ENCODE results near the gene SLC10A3.

The SLC10A3 gene

DNA sequence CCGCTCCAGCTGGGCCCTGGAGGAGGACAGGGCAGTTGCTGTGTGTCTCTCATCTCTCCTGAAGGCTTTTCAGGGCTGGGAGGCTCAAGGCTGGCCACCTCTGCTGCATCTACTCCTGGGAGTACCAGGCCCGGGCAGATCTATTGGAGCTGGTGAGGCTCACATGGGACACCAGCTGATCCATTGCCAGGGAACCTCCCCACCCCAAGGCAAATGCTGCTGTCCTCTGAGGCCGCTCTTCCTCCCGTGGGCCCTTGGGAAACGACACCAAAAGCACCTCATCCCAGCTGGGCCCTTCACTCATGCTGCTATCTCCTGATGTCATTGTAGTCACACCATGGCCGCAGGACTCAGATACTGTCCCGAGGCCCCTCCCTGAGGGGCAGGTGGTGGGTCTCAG lies 7.6 kb downstream of the SLC10A3 start:
- DNase-seq: no peak

DNA sequence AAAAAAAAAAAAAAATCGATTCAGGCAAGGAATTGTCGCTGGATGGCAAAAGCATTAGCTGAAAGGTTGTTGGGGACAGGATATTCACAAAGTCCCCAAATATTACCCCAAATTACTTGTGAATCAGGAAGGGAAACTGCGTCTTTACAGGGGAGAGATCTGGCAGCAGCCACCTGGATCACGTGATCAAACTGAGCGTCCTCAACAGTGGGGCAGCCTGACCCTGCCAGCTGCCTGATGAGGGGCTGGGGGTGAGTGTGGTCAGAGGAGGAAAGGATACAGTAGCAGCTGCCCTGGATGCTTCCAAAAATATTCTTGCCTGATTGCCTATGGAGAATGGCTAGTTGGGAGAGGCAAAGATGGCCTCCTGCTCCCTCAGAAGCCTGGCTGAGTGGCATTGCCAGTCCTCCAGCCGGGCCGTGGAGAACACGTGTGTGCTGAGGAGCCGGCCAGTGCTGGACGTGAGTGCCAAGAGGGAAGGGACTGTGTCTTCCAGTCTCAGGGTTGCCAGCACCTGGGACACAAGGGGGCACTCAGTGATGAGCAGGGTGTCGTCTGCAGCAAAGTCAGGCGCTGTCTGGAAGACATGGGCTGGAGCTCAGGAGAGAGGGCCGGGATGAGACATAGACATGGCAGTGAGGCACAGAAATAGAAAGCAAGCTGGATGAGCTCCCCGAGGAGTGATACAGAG lies 8.4 kb downstream of the SLC10A3 start:
- no peak for DNase-seq

DNA sequence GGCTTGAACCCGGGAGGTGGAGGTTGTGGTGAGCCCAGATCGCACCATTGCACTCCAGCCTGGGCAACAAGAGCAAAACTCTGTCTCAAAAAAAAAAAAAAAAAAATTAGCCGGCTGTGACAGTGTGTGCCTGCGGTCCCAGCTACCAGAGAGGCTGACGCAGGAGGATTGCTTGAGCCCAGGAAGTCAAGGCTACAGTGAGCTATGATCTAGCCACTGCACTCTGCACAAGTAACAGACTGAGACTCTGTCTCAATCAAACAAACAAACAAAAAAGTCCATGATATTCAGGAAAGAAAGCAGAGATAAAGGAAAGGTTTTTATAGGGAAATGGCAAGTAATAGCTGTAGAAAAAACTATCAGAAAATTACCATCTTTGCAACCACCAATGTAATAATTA lies 9.2 kb downstream of the SLC10A3 start:
- DNase-seq: no peak

DNA sequence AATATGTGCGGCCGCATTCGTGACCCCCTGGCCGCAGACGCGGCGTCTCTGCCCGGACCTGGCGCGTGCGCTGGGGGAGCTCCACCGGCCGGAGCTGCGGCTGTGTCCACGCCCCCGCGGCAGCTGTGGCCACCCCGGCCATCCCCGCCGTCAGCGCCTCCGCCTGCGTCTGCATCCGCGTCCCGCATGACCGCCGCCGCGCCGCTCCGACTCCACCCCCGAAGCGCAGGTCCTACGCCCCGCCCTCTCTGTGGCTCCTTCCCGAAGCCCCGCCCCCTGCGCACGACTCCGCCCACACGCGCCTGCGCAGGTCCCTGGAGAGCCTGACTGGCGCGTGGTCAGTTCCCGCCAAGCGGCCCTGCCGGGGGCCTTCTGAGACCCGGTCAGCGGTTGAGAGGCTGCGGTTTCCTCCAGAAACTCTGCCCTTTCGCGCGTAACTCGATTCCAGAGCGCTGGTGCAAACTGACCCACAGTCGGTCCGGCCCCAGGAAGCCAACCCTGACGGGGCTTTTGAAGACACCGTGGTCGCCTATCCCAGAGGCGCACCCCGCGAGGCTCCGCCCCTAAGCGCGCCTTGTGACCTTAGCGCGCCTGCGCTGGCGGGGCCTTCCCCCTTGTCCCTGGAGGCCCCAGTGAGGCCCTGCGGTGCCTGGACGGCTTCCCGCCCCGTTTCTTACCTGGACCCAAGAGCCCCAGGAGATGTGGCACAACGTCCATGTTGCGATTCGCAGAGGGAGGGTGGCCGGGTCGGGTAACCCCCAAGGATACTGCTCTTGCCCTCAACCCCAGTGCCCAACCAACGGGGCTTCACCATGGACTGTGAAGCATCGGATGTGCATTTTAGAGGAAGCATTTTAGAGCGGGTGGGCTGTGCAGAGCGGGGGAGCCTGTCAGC lies 11.5 kb downstream of the SLC10A3 start, which contains the start of gene LAGE3:
Gene LAGE3 (minus strand): TSS at position 554 of the 895 bp plus-strand sequence. CDS start 366 bp downstream, at position 188.
- peak; percentile 95 for DNase-seq

DNA sequence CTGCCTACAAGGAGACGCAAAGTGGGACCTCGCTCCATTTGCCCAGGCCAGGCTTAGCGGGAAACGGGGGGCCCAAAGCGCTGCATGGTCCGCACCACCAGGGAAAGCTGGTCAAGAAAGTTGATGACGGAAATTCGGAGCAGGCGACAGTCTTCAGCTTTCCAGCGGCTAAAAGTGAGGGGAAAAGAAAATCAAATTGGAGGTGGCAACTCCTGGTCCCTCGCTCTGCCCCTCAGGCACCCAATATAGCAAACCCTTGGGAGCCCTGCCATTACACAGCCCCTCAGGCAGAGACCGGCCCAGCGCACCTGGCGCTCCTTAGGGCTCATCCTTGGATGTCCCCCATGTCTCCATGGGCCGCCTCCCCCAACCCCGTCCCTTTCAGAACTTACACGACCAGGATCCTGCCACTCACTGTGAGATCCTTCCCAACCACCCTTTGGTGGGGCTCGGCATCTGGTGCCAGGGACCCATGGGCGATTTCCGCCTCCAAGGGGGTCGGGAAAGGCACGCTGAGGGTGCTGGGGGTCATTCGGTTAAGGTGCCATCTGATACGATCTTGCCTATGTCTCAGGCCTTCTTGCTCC lies 12.4 kb downstream of the SLC10A3 start:
- DNase-seq: no peak

DNA sequence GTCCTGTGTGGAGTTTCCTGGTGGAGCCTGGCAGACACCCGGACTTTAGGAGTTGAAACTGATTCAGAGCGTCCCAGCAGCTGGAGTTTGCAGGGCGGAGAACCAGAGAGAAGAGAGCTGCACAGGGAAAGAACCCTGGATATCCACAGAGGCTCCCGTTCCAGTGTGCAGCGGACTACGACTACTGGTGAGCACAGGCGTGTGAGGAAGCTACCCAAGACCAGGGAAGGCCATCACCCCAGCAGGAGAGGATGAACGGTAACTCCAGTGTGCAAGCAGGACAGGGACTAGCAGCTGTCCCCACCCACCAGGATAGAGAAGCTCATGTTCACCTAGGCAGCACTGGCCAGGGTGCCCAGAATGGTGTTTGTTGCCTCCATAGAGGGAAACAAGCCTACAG lies 13.6 kb downstream of the SLC10A3 start:
- DNase-seq: no peak

DNA sequence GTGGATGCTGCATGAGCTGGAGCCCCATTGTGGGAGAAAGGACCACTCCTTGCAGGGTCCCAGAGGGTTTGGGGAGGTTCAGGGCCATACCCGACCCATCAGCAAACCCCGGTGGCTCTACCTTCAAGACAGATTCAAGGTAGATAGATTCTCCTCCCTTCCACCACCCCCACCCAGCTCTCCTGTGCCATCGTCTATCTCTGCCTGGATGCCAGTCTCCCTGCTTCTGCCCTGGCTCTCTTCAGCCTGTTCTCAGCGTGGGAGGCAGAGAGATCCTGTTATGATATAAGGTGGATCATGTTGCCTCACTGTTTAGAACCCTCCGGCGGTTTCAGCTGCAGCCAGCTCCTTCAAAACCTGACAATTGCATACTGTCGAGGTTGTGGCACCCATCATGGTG lies 16.7 kb downstream of the SLC10A3 start:
- DNase-seq: no peak

DNA sequence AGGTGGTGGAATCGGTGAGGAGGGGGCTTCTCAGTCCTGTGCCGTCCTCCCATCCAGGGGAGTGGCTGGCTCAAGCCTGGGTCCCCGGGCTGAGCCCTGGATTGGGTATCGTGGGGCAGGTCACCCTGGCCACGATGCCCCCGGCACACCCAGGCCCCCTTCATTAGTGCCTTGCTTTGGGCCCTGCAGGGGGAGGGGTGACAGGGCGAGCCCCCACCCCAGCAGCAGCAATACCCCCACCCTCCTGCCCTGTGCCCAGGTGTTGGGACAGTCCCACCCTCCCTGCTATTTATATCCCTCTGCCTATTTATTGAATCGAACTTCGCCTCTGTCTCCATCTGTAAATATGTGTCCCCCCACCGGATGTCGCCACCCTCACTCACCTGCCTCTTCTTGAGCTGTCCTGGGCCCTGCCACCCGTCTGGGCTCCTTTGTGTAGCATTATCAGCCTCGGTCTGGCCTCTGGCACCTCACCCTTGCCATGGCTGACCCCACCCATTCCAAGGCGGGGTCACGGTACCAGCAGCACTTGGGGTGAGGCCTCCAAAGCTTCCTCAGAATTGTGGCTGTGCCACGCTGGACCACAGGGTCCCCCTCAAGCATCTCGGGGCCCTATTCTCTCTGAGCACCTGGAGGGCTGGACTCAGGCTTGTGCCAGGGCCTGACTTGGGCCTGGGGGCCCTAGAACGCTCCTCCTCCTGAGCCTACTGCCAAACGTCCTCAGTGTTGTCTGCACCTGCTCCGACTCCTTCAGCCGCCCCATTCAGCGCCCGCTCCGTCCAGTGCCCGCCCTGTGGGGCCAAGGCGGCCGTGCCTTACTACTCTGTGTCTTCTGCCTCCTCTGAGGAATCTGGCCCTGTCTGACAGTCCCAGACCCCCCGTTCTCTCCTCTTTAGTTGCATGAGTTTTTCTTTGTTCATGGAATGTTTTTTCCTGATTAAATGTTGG lies 17.5 kb downstream of the SLC10A3 start:
- DNase-seq: no peak

DNA sequence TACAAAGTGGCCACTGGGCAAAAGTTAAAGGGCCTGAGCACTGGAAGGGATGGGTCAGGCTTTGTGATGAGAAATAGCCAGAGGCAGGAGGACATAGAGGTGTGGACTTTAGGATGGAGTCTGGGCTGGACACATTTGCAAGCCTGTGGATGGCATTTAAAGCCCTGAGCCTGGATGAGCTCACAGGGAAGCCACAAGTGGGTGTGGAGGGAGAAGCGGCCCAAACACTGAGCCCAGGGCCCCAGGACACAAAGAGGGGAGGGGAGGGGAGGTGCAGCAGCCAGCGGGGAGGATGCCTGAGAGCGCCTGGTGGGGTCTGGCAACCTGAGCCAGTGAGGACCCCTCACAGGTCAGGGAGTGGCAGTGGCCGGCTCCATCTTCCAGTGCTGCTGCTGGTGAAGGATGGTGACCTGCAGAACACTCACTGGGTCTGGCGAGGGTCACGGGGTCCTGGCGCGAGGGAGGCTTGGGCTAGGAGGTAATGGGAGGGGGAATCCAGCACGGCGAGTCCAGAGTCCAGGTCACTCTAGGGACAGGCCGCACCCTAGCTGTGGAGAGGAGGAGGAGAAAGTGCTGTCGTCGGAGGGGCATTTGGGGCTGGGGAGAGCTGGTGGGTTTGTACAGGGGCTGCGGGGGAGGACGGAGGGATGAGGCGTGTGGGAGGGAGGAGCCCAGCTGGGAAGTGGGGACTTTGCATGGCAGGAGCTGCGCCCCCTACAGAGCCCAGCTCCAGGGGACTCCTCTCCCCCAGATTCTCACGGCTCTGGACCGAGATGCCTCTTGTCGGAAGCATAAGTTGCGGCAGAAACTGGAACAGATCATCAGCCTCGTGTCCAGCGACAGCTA lies 18.4 kb downstream of the SLC10A3 start:
- no peak for DNase-seq

DNA sequence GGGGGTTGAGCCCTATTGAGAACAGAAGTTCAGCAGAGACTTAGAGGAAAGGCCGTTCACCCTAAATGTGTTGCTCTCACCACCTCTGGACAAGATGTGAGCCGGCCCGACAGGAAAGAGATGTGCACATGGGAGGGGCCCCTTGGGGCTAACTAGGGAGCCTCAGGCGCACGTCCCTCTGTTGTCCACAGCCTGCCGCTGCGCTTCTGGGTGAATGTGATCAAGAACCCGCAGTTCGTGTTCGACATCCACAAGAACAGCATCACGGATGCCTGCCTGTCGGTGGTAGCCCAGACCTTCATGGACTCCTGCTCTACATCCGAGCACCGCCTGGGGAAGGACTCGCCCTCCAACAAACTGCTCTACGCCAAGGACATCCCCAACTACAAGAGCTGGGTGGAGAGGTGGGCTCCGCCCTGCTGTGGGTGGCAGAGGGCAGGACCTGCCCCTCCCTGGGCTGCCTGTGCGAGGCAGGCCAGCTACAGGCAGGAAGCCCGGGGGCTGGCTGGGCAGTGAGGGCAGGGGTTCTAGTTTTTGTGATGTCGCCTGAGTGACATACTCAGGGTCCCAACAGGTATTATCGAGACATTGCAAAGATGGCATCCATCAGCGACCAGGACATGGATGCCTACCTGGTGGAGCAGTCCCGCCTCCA lies 19.4 kb downstream of the SLC10A3 start:
- DNase-seq: no peak

DNA sequence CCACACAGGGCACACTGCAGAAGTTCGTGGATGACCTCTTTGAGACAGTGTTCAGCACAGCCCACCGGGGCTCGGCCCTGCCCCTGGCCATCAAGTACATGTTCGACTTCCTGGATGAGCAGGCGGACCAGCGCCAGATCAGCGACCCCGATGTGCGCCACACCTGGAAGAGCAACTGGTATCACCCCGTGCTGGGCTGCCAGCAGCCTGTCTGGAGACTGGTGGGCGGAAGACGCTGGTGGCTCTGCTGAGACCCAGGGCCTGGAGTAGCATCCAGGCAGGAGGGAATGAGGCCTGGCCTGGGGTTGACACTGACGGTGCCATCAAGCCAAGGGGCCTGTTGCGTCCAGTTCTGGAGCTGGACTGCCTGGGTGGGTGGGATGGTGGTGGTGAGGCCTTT lies 20.0 kb downstream of the SLC10A3 start:
- no peak for DNase-seq

DNA sequence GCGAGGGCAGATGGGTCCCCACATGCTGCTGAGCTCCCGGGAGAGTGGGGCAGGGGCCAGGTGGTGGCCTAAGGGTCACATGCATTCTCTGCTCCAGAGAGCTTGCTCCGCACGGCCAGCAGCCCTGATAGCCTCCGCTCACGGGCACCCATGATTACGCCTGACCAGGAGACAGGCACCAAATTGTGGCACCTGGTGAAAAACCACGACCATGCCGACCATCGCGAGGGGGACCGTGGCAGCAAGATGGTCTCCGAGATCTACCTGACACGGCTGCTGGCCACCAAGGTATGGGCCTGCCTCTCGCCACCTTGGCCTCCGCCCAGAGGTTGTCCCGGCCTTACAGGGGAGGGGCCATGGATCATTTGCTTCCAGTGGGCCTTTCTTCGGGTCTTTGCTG lies 20.5 kb downstream of the SLC10A3 start:
- no peak for DNase-seq

DNA sequence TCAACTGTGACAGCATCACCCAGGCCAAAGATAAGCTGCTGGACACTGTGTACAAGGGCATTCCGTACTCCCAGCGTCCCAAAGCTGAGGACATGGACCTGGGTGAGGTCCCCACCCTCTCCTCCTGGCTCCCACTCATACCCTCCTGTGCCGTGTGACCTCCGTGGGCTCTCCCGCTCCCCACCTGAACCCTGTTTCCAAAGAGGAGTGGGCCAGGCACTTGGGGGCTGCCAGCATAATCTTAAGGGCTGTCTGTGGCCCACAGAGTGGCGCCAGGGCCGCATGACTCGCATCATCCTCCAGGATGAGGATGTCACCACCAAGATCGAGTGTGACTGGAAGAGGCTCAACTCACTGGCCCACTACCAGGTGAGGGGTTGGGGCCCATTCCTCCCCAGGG lies 21.3 kb downstream of the SLC10A3 start:
- no peak for DNase-seq

DNA sequence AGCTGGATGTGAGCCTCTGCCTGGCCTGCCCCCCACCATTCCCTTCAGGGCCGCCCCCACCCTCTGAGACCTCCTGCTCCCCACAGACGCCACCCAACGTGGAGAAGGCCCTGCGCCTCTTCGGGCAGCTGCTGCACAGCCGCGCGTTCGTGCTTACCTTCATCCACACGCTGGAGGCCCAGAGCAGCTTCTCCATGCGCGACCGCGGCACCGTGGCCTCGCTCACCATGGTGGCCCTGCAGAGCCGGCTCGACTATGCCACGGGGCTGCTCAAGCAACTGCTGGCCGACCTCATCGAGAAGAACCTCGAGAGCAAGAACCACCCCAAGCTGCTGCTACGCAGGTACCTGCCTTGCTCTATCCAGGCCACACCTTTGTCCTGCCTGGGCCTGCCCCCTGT lies 22.2 kb downstream of the SLC10A3 start:
- DNase-seq: no peak

DNA sequence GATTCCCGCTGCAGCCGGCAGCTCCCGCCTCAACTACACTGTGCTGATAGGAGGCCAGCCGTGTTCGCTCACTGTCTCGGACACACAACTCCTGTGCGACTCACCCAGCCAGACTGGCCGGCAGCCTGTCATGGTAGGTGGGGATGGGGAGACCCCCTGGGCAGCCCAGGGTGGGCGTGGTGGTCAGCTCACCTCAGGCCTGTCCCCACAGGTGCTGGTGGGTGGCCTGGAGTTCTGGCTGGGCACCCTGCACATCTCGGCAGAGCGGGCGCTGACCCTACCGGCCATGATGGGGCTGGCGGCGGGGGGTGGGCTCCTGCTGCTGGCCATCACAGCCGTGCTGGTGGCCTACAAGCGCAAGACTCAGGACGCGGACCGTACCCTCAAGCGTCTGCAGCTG lies 22.9 kb downstream of the SLC10A3 start:
- DNase-seq: no peak

DNA sequence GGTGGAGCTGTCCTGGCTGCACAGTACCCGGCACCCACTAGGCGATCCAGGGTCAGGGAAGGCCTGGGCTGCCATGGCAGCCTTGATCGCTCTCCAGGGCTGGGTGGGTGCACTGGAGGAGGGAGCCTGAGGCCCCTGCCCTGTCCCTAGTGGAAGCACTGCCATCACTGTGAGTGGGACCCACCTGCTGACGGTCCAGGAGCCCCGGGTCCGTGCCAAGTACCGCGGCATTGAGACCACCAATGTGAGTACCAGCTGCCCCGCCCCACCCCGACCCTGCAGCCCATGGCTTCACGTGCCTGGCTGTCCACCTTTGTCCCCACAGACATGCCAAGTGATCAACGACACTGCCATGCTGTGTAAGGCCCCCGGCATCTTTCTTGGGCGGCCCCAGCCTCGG lies 23.5 kb downstream of the SLC10A3 start:
- DNase-seq: no peak

DNA sequence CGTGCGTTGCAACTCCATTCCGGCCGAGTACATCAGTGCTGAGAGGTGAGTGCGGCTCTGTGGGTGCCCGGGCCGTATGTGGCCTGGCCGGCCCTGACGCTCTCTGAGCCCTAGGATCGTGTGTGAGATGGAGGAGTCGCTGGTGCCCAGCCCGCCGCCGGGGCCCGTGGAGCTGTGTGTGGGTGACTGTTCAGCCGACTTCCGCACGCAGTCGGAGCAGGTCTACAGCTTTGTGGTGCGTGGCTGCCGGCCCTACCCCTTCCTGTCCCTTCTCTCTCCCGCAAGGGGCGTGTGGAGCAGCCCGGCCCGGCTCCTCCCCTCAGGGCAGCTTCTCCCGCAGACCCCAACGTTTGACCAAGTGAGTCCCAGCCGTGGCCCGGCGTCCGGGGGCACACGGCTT lies 24.4 kb downstream of the SLC10A3 start:
- no peak for DNase-seq

DNA sequence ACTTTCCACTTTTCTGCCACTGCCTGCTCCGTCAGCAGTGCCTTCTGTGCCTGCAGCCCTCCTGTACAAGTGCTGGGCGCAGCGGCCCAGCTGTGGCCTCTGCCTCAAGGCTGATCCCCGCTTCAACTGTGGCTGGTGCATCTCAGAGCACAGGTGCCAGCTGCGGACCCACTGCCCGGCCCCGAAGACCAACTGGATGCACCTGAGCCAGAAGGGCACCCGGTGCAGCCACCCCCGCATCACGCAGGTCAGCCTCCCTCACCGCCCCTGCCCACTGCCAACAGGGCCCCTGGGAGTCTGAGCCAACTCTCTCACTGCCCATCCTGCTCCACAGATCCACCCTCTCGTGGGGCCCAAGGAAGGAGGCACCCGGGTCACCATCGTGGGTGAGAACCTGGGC lies 24.8 kb downstream of the SLC10A3 start:
- DNase-seq: no peak

DNA sequence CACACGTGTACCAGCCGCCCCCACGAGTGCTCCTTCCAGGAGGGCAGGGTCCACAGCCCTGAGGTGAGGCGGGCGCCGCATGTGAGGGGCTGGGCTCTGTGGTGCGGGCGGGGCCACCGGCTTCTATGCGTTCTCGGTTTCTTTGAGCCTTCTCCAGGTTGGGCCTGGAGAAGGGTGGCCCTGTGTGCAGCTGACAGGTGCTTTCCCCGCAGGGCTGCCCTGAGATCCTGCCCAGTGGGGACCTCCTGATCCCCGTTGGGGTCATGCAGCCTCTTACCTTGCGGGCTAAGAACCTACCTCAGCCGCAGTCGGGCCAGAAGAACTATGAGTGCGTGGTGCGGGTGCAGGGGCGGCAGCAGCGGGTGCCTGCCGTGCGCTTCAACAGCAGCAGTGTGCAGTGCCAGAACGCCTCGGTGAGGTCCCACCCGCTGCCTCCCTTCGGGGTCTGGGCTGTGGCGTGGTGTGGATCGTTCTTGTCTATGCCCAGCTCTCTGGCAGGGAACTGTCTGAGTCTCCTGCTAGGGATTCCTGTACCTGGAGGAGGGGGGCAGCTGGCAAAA lies 25.5 kb downstream of the SLC10A3 start:
- no peak for DNase-seq

DNA sequence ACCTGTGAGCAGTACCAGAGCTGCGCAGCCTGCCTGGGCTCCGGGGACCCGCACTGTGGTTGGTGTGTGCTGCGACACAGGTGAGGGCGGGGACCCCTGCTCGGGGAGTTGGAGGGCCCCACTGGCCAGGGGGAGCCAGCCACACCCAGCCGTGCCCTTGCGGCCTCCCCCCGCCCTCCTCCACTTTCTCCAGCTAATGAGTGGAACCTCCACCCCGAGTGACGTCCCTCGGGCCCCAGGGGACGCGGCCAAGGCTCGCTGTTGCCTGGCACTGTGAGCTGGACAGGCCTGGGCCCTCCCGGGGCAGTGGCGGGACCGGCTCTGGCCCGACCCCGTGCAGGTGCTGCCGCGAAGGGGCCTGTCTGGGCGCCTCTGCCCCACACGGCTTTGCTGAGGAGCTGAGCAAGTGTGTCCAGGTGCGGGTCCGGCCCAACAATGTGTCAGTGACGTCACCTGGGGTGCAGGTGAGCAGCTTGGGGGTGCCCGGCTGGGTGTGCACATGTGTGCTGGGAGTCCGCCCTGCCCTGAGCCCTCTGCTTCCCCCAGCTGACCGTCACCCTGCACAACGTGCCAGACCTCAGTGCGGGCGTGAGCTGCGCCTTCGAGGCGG lies 26.7 kb downstream of the SLC10A3 start:
- DNase-seq: no peak
